HCT116 (cell line): ENCODE results near the gene GJA3. TPM values are rescaled to one million over a fixed set of nuclear protein-coding genes. Genes with fewer than 3 reads are reported as not detected.

Source experiments
- ATAC-seq: fragments of 200-7000 bp; cut with Tn5 transposase; 2 replicates; pipeline ENCODE4 v1.9.1; 2020; ENCODE audit warnings: mild to moderate bottlenecking, moderate library complexity
- BruUV-seq: library from RNA; stranded (reverse); fragments of 400-500 nt; replicated peaks from 2 replicates; lab custom pipeline; 2021; lab: Mats Ljungman, UMichigan
- CTCF ChIA-PET: fragments of 300-600 bp; sonication (Branson Sonifier 250); formaldehyde crosslinking; loops from one replicate; lab custom pipeline; 2021; ENCODE audit warnings: antibody characterized with exemption; lab: Charles Lee
- POLR2A ChIA-PET: fragments of 300-600, 350-600 bp; sonication (Branson Sonifier 250); formaldehyde crosslinking; loops from one replicate; lab custom pipeline; 2021; ENCODE audit warnings: antibody characterized with exemption; lab: Charles Lee
- RAD21 ChIA-PET, 2 experiments: fragments of 300-600 bp; sonication (Branson Sonifier 250); formaldehyde crosslinking; loops; one replicate each; lab custom pipeline; 2023; ENCODE audit warnings: low total read pairs in 2 of 2; ENCODE audit not compliant: uncharacterized antibody in 2 of 2, unreplicated experiment in 2 of 2, low non-redundant PET in 1 of 2; lab: Charles Lee
- DNase-seq: peaks from one replicate; pipeline ENCODE4 v3.0.0-alpha.2; 2010; ENCODE audit warnings: low read depth, low spot score
- H2AFZ ChIP-seq: fragments of 200-600 bp; shearing (Covaris generic), sonication (generic); 2 replicates; pipeline ENCODE4 v1.6.1; 2017; ENCODE audit warnings: low read depth, mixed run types, mixed read lengths, antibody characterized with exemption, low read length; ENCODE audit not compliant: poor library complexity, severe bottlenecking
- H3K27ac ChIP-seq: 2 replicates; pipeline ENCODE4 v1.5.1; 2012; ENCODE audit warnings: low read depth, low read length
- H3K27me3 ChIP-seq: fragments of 200-600 bp; sonication (generic); 2 replicates; pipeline ENCODE4 v1.6.1; 2016; ENCODE audit warnings: mixed run types, low read length, mixed read lengths; ENCODE audit not compliant: insufficient read depth
- H3K36me3 ChIP-seq, 2 experiments: fragments of 200-500 bp in 1 of 2; fragments of 200-600 bp in 1 of 2; sonication (Bioruptor generic) in 1 of 2; sonication (generic) in 1 of 2; 2 replicates each; pipeline versions ENCODE4 v1.5.1 to v1.6.1; 2014 to 2016; ENCODE audit warnings: low read length in 2 of 2, inconsistent platforms in 1 of 2, mixed read lengths in 1 of 2, mixed run types in 1 of 2; ENCODE audit not compliant: insufficient read depth in 2 of 2, control insufficient read depth in 1 of 2
- H3K4me1 ChIP-seq, 2 experiments: fragments of 200-600 bp in 1 of 2; sonication (generic) in 1 of 2; 2 replicates each; pipeline versions ENCODE4 v1.5.1 to v1.6.1; 2012 to 2017; ENCODE audit warnings: low read length in 2 of 2, inconsistent platforms in 1 of 2, mild to moderate bottlenecking in 1 of 2, mixed read lengths in 1 of 2, mixed run types in 1 of 2, moderate library complexity in 1 of 2; ENCODE audit not compliant: insufficient read depth in 2 of 2, control insufficient read depth in 1 of 2
- H3K4me2 ChIP-seq: fragments of 200-600 bp; sonication (generic); 2 replicates; pipeline ENCODE4 v1.6.1; 2017; ENCODE audit warnings: mixed run types, low read length, mixed read lengths
- H3K4me3 ChIP-seq, 2 experiments: fragments of 200-600 bp in 1 of 2; sonication (generic) in 1 of 2; replicated peaks in 1 of 2; 2 replicates each; pipeline ENCODE4 v1.5.1; 2011 to 2016; ENCODE audit warnings: low read length in 2 of 2, control low read depth in 1 of 2, low read depth in 1 of 2, mild to moderate bottlenecking in 1 of 2, mixed read lengths in 1 of 2, mixed run types in 1 of 2
- H3K79me2 ChIP-seq: fragments of 200-600 bp; sonication (generic); 2 replicates; pipeline ENCODE4 v1.6.1; 2017; ENCODE audit warnings: mild to moderate bottlenecking, mixed run types, low read length, moderate library complexity, mixed read lengths; ENCODE audit not compliant: insufficient read depth
- H3K9ac ChIP-seq: fragments of 200-600 bp; sonication (generic); 2 replicates; pipeline ENCODE4 v1.6.1; 2016; ENCODE audit warnings: low read length, mixed read lengths
- H3K9me2 ChIP-seq: fragments of 200-600 bp; sonication (generic), shearing (Covaris generic); 2 replicates; pipeline ENCODE4 v1.6.1; 2017; ENCODE audit warnings: mixed run types, mild to moderate bottlenecking, moderate library complexity; ENCODE audit not compliant: insufficient read depth
- H3K9me3 ChIP-seq, 2 experiments: fragments of 200-500 bp in 1 of 2; fragments of 200-600 bp in 1 of 2; sonication (Bioruptor generic) in 1 of 2; sonication (generic) in 1 of 2; 2 replicates each; pipeline ENCODE4 v1.6.1; 2014 to 2017; ENCODE audit warnings: low read length in 2 of 2, mixed read lengths in 2 of 2, inconsistent platforms in 1 of 2, low read depth in 1 of 2, mild to moderate bottlenecking in 1 of 2, mixed run types in 1 of 2, moderate library complexity in 1 of 2; ENCODE audit not compliant: control insufficient read depth in 1 of 2, insufficient read depth in 1 of 2
- H4K20me1 ChIP-seq: fragments of 200-600 bp; sonication (generic), shearing (Covaris generic); 2 replicates; pipeline ENCODE4 v1.6.1; 2017; ENCODE audit warnings: mixed run types, mild to moderate bottlenecking, moderate library complexity; ENCODE audit not compliant: insufficient read depth
- ATF3 ChIP-seq: IDR thresholded peaks from 2 replicates; pipeline ENCODE4 v1.6.1; 2012
- CBX3 ChIP-seq: IDR thresholded peaks from 2 replicates; pipeline ENCODE4 v1.6.1; 2012; ENCODE audit warnings: low read depth
- EGR1 ChIP-seq: IDR thresholded peaks from 2 replicates; pipeline ENCODE4 v1.6.1; 2012; ENCODE audit warnings: low read depth
- ELF1 ChIP-seq: IDR thresholded peaks from 2 replicates; pipeline ENCODE4 v1.6.1; 2012; ENCODE audit warnings: low read depth, borderline replicate concordance
- EZH2phosphoT487 ChIP-seq: fragments of 200-600 bp; IDR thresholded peaks from 2 replicates; pipeline ENCODE4 v1.6.1; 2018; ENCODE audit warnings: antibody characterized with exemption, borderline replicate concordance
- FOSL1 ChIP-seq: IDR thresholded peaks from 2 replicates; pipeline ENCODE4 v1.6.1; 2012; ENCODE audit warnings: low read depth
- JUND ChIP-seq: IDR thresholded peaks from 2 replicates; pipeline ENCODE4 v1.6.1; 2012
- POLR2A ChIP-seq: IDR thresholded peaks from 2 replicates; pipeline ENCODE4 v1.7.0; 2011; ENCODE audit warnings: borderline replicate concordance; ENCODE audit not compliant: insufficient read depth, insufficient read length; ENCODE audit errors: extremely low read depth
- RAD21 ChIP-seq: IDR thresholded peaks from 2 replicates; pipeline ENCODE4 v1.6.1; 2012; ENCODE audit warnings: low read depth, mild to moderate bottlenecking
- REST ChIP-seq: IDR thresholded peaks from 2 replicates; pipeline ENCODE4 v1.6.1; 2012; ENCODE audit warnings: low read depth
- SP1 ChIP-seq: IDR thresholded peaks from 2 replicates; pipeline ENCODE4 v1.6.1; 2012; ENCODE audit warnings: low read depth
- SRF ChIP-seq: IDR thresholded peaks from 2 replicates; pipeline ENCODE4 v1.6.1; 2012; ENCODE audit warnings: low read depth
- TCF7L2 ChIP-seq: IDR thresholded peaks from 2 replicates; pipeline ENCODE4 v1.7.0; 2011; ENCODE audit warnings: borderline replicate concordance, inconsistent platforms; ENCODE audit not compliant: insufficient read depth, insufficient read length; ENCODE audit errors: extremely low read depth
- YY1 ChIP-seq: IDR thresholded peaks from 2 replicates; pipeline ENCODE4 v1.6.1; 2011; ENCODE audit warnings: low read length, low read depth, moderate library complexity, mild to moderate bottlenecking; ENCODE audit not compliant: insufficient replicate concordance; ENCODE audit errors: extremely low read depth
- ZBTB33 ChIP-seq: IDR thresholded peaks from 2 replicates; pipeline ENCODE4 v1.6.1; 2011; ENCODE audit warnings: mild to moderate bottlenecking, low read length, moderate library complexity; ENCODE audit not compliant: insufficient replicate concordance; ENCODE audit errors: extremely low read depth
- ZFX ChIP-seq: fragments of 450-650 bp; IDR thresholded peaks from 2 replicates; pipeline ENCODE4 v1.6.1; 2017
- intact Hi-C: fragments of 100-400 bp; cut with micrococcal nuclease; formaldehyde crosslinking; loops from 2 replicates; pipeline ENCODE4 v1.10.0; 2022
- total RNA-seq: library from RNA; stranded (reverse); gene quantifications from one replicate; pipeline ENCODE4 v1.2.1, GENCODE V29; 2021; ENCODE audit not compliant: unreplicated experiment

Gene GJA3
- total RNA-seq, 1 experiment from 2014 or later: 8.0 TPM

- no peak overlapping the region for H2AFZ ChIP-seq
- POLR2A ChIA-PET: no interaction called here
- H3K27ac ChIP-seq: no peak overlapping the region
- CTCF ChIA-PET: no interaction called here
- H3K79me2 ChIP-seq: no peaks in the 10 kb centered on the region
- no peaks in the 10 kb centered on the region for H3K9me2 ChIP-seq
- no peak overlapping the region for H3K4me3 ChIP-seq
- H3K4me2 ChIP-seq: no peak overlapping the region
- H3K36me3 ChIP-seq: no peaks in the 10 kb centered on the region
- TF ChIP-seq ZFX: no peak
- no peak for TF ChIP-seq EGR1
- no peak for TF ChIP-seq YY1
- TF ChIP-seq TCF7L2: no peak
- TF ChIP-seq CBX3: no peak
- no peak for TF ChIP-seq ELF1
- TF ChIP-seq SRF: no peak
- no peak for TF ChIP-seq EZH2phosphoT487
- TF ChIP-seq SP1: no peak
- TF ChIP-seq RAD21: no peak
- no peak for TF ChIP-seq JUND
- no peak for TF ChIP-seq ZBTB33
- no peak for TF ChIP-seq REST
- TF ChIP-seq POLR2A: no peak
- TF ChIP-seq FOSL1: no peak
- no peak for TF ChIP-seq ATF3
- intact Hi-C loops: no loop called here
- H3K4me1 ChIP-seq: peaks cover 0 to 16% of the 10 kb centered on the region in 2 experiments; a peak in 2 of 4 replicates
- ATAC-seq: no peak
- H3K27me3 ChIP-seq: no peaks in the 10 kb centered on the region
- no peak overlapping the region for H3K9ac ChIP-seq
- BruUV-seq: no TSS peak
- RAD21 ChIA-PET: no interaction called here
- H3K9me3 ChIP-seq: no peaks in the 10 kb centered on the region
- no peaks in the 10 kb centered on the region for H4K20me1 ChIP-seq
- no peak for DNase-seq
These were observed 46.7 kb downstream of the GJA3 start for GRCh38 chr13:20114066-20114610.
